HT-29 (cell line): ENCODE measurements around the gene ZNF366. TPM values are rescaled to one million over a fixed set of nuclear protein-coding genes. Genes with fewer than 3 reads are reported as not detected.

Source experiments
- DNase-seq: peaks from one replicate; pipeline ENCODE4 v3.0.0-alpha.2; 2015; ENCODE audit warnings: low spot score
- total RNA-seq: library from RNA; depleted of rRNA; stranded (reverse); fragments of >200 nt; shearing (Covaris generic); gene quantifications from 2 replicates; pipeline ENCODE4 v1.2.3, GENCODE V29; 2014

ZNF366 gene
- total RNA-seq, 1 experiment from 2014 or later = not detected

DNA sequence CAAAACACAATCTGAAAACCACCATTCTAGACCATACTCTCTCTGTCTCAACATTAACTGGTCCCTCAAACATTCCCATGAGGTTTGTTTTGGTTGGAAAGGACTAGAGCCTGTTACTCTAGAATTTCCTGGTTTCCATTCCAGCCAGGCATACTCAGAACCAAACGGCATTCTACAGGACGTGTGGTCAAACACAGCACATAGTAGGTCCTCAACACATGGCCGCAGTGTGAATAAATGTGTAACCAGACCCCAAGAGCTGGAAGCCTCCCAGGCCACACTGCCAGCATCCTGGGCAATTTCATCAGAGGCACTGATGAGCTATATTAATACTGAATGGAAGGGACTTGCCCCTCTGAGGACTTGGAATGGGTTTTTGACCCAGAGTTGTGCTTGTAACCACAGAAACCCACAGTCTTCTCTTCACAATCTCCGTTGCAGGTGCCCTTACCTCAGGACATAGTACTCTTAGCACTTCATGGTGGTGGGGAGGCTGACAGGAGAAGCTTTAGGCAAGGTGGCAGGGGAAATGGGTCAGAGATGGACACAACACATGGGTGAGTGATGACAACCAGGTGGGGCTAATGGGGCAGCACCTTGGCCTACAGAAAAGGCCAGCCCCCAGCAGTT is 66.0 kb downstream of the ZNF366 start:
- DNase-seq = no peak

DNA sequence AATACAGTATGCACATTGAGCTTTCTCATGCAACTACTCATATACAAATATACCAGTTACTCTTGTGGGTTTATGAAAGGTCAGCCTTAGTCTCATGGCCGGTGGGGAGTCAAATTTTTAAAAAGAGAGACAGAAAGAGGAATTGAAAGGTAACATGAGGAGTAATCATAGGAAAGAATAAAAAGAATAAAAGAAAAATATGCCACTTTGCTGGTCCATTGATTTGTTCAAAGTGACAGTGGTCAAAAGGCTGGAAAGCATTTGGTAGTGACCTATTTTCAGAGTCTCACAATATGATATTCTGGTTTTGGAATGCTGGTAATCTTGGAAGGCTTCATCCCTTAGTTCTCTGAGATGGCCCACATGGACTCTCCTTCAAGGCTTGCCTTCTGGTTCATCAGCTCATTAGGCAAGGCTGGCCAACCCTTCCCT is 67.0 kb downstream of the ZNF366 start:
- DNase-seq = no peak

DNA sequence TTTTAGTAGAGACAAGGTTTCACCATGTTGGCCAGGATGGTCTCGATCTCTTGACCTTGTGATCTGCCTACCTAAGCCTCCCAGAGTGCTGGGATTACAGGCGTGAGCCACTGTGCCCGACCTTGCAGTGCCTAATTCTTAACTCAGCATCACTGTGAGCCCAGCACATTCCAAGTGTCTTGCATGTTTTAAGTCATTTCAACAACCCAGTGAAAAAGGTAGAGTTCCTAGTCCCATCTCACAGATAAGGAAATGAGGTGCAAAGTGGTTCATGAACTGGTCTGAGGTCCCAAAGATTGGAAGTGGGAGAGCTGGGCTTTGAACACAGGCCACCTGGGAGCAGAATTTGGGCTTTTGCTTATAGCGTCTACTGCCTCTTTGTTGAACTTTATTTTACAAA is 68.0 kb downstream of the ZNF366 start:
- DNase-seq = no peak

DNA sequence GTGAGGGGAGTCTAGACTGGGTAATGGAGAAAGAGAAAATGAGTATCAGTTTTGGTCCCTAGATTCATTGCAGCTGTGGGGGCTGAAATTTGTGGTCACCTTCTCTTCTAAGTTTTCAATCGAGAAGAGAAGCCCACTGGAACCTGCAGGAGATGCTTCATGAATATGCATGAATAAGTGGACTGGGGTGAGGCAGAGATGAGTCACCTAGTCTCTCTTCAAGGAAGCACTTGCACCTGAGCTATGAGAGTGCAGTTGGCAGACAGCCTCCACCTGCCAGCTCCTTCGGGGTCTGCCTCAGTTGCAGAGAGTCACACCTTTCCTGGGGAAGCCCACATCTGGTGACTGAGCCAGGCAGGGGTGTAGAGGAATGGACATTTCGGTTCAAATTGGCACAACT is 69.1 kb downstream of the ZNF366 start:
- no peak for DNase-seq

DNA sequence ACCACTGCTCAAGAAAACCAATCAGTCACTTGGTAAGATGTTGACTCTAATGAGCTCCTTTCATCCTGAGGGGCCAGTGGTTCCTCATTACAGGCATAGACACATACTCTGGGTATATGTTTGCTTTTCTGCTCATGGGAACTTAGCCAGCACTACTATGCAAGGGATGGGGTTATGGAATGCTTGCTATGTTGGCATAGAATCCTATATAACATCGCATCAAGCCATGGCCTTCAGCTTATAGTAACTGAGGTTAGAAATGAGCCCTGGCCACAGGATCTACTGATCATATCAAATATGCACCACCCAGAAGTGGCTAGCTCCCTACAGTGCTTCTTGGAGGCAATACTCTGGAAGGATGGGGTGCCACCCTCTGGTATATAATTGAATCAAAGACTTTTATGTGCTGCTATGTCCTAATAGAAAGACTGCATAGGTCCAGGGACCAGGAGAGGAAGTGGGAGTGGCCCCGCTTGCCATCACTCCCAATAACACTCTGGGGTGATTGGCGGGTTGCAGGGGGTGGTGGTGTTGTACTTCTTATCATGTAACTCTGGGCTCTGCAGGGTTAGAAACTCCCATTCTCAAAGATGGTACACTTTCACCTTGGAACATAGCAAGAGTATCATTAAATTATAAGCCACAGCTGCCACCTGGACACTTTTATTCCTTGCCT is 70.3 kb downstream of the ZNF366 start:
- DNase-seq = no peak

DNA sequence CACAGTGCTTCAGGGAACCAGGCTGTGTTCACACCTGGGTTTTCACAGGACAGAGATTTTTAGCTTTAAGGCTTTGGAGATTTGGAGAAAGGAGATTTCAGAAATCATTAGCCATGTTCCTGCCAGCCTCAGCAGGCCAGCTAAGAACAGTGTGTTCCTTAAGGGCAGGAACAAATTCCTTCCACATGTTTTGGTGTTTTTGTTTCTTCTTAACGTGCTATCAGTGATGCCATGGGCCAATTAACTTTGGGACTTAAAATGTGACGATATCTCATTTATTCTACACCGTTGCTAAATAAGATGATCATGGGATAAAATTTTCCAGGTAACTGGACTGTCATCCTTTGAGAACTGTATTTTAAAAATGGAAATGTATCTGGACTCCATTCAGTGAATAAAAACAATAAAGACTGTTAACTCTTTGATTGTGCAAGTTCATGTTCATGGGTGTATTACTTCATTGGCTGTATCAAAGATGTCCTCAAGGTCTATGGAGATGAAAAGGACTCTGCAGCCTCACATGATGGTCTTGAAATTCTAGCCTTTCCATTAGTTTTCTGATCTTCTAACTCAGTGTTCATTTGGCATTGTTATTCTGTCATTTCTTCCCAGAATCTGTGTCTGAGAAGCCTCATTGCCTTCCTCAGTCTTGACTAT is 72.3 kb downstream of the ZNF366 start:
- no peak for DNase-seq

DNA sequence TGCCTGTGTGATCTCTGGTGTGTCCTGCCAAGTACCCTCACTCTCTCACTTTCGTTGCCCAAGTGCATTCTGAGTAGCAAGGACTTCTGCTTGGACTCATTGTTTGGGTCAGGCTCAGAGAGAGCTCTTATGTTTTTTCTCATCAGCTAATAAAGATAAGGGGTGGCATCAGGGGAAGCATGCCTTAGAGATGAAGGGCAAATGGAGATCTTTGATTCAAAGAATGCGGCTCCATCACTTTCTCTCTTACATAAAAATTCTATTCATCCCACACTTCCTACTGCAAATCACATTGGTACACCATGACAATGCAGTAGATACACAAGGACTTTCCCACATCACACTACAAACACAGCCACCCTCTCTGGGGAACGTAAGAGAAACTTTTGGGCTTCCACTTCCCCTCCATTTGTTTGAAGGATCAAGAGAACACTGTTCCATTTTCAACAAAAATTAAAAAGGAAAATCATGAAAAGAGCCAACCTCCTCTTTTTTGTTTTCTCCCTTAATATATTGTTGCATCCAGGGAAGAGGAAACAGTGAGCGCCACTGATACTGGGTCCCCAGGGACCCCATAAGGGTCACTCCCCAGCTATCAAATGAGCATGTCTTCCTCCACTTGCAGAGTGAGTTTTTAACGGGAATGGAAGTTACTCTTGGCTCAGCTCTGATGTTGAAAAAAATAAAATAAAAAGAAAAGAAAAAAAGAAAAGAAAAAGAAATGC is 73.0 kb downstream of the ZNF366 start:
- no peak for DNase-seq

DNA sequence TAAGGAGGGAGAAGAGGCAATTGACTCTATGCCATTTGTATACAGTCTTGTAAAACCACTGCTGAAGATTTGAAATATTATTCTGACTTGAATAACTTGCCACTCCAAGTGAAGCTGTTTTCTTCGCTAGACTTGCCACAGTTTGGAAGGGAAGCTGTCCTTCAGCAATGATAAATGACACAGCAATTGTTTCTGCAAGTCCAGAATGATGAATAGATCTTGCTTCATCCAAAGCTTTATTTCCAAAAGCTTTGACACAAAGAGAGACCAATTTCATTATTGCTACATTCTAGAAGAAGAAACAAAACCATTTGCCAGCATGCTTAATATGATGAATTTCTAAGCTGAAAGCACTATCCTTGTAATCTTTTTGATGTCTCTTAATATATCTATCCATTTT is 73.7 kb downstream of the ZNF366 start:
- DNase-seq = no peak

DNA sequence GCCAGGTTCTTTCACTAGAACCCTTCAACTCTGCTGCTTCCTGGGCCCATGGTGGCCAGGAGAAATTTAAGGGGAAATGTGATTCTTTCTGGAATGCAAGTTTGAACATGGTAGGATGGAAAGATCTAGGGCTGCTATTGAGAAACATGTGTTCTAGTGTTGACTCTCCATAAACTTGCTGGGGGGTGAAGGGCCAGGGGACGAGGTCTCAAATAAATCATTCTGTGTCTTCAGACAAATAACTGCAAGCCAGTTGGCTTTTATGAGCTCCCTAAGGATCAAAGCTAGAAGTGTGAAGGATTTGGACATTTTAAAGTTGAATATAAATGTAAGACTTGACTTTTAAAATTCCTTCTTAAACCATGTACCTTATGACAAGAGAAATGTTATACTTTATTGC is 78.5 kb downstream of the ZNF366 start:
- no peak for DNase-seq

DNA sequence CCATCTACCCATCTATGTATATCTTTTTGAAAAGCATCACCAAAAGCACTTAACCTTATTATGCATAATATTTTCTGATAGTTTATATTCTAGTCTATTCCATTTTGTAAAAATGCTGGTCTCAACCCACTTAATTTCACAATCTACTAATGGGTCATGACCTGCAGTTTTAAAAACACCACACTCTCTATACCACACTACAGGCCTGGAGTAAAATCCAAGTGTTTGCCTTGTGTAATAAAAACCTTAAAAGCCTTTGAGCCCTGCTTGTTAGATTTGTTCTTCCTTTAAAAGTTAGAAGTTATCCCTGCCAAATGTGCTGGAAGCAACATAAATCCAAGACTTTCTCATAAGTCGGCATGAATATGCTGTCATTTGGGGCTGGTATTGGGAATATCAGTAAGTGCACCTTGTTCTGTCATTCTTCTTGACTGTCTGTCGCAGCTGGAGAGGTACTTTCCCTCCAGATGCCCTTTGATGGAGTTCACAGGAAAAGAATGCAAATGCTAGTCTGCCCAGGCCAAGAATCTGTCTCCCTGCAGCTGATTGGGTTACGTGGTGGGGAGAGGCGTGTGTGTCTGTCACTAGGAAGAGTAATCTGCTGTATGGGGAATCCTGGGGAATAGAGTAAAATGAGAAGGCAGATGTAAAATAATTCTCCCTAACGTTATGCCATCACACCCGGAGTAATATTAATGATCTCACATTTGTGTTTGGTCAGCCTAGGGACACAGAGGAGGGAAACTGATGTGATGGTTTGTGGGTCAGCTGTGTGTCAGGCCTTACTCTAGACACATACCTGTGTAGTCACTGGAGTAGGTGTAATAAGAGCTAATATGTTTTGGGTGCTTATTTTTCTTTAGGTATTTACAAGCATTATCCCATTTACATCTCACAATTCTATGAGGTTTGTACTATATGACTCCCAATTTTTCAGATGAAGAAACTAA is 79.4 kb downstream of the ZNF366 start:
- DNase-seq = no peak

DNA sequence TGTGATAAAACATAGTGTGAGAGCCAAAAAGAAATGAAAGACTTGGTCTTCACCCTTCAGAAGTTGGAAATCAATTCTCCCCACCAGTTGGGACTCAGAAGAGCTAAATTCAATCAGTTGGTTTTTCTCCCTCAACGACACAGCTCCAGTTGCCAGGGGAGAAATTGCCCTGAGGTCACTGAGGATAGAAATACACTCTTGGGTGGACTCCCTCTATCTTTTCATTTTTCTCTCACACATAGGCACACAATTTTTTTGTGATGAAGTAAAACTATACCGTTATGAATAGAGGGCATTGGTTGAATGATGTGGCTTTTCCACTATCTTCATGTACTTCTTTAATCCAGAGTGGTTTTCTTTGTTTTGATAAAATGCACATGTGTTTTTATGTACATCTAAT is 80.2 kb downstream of the ZNF366 start:
- DNase-seq = no peak

DNA sequence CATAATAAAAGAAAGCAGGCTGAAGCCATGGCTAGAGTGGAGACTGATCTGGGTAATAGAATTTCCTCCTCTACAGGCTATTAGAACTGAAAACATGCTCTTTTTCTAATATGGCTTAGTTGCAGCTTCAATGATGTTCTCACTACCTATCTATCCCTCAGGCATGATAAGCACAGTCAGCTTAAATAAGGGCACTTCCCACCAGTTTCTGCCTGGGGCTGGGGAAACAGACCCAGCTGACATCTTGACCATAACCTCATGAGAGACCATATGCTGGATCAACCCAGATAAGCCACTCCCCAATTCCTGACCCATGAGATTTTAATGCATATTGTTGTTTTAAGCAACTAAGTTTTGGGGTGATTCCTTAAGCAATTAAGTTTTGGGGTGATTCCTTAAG is 81.2 kb downstream of the ZNF366 start:
- DNase-seq = no peak

DNA sequence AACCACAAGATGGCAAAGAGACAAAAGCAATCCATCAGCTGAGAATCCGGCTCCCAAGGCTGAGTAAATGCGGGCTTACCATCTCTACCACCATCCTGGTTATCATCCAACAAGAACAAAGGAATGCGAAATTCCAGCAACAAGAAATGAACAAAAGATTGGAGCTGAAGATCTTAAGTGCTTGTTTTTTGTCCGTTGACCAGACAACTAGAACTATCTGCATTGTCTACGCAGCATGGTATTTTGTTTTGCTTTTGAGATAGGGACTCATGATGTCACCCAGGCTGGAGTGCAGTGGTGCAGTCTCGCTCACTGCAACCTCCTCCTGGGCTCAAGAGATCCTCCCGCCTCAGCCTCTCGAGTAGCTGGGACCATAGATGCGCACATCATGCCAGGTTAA is 88.9 kb downstream of the ZNF366 start:
- DNase-seq = no peak

DNA sequence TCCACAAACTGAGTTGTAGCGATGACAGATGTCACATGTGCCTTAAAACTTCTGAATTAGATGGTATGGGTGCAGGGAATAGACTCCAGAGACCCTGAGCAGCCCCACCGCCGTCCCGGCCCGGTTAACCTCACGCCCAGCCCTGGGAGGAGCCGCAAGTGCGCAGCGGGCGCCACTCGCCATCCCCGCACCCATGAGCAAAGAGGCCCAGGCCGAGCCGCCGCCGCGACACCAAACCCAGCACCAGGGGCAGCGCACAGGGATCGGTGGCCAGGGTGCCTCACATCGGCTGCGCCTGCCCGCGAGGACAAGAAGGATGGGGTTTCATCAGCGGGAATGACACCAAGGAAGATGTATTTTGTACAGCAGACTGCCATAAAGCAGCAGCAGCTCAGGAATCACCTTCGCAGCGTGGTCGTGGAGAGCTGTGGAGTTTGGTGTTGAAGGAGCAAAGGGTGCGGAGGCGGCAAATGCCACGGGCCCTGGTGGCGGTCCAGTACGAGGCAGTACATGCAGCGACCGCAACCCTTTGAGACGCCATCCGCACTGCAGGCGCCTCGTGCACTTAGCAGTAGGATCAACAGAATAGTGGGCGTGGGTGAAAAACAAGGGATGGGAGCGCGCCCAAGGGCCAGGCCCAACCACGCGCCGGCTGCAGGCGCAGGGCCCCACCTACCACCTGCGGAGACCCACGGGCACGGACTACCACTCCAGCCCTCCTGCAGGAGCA is 89.7 kb downstream of the ZNF366 start:
- DNase-seq = no peak

DNA sequence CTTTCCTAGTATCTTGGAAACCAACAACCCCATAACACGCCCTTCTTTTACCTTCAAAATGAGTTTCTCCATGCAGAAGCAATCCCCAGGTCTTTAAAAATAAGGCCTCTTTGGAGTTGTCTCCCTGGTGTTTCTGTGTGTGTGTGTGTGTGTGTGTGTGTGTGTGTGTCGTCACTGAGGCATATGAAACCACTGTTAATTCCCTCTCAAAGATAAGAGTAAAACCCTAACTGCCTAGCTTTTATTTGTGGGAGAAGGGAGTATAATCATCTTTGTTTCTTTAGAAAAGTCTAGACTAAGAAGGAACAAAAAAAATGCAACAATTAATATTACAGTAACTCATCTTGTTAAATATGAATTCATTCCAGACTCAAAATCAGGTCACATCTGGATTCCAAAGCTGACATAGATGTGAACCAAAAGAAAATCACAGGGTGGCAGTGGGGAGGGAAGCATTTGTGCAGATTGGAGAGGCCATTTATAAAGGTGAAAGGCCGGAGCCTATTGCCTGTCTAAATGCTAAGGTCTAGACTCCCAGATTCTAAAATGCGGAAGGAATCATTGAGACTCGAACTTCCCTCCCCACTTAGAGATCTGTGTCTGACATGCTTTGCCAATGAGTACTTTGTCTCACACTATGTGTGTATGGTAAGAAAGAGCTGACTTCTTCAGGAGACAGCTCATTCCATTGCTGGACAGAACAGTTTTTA is 91.4 kb downstream of the ZNF366 start:
- DNase-seq = no peak

DNA sequence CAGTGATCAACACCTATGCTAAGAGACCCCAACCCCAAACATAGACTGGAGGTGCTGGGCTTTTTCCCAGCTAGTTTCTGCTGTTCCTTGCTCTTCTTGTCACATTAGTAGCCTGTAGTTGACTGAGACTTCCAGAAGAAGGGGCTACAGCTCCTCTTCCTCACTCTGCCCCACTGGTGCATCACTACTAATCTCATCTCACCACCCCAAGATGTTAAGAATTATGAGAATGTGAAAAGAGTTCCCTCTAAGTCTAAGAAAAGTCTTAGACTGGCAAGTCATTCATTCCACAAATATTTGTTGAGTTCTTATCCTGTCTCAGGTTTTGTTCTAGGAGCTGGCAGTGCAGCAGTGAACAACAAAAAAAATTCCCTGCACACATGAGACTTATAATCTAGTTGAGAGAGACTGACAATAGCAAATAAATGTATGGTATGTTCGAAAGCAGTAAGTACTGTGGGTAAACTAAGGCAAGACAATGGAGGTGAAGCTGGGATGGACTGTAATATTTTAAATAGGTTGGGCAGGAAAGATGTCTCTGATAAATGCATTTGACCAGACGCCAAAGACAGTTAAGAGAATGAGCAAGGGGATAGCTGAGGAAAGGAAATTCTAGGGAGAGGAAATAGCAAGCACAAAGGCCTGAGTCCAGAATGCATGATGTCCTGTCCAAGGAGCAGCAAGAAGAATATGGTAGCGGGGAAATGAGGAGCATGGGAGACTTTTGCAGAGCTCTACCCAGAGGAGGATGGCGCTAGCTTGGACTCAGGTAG is 94.7 kb downstream of the ZNF366 start:
- no peak for DNase-seq

DNA sequence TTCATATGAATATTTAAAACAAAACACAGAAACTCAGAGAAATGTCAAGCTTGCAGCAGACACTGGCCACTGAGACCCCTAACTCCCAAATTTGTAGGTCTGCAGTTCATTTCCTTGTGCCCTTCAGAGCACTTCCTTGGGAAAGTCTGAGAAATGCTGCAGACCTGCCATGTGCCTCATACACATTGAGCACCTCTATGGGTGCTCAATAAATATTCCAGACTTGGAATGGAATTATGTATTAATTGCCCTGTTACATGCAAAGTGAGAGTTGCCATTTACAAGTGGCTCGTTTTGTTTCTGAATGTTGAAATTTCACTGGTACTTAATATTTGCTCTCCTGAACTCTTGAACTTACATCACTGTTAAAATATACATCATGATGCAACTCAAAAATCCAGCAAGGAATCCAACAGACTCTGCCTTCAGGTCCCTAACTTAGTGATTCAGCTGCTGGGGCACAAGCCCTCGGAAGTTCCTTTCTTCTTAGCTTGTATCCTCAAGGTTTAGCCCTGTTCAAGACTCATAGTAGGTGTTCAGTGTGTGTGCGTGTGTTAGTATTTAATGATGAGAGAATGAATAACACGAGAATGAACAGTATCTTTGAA is 96.4 kb downstream of the ZNF366 start:
- no peak for DNase-seq

DNA sequence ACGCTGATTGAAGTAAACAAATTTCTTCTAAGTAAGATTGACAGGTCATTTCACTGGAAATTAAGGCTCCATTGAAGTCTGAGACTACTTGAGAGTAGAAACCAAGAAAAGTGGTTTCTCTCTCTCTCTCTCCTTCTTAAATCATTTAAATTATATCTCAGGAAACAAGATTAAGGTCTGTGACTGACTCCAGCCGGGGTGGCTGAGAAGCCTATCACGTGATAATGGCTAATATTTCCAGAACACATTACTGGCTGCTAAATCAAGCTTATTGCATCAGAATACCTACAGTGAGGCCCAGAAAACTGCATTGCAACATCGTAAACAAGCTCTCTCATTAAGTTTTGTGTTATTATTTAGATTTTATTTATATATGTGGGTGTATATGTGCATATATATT is 98.6 kb downstream of the ZNF366 start:
- DNase-seq = no peak

DNA sequence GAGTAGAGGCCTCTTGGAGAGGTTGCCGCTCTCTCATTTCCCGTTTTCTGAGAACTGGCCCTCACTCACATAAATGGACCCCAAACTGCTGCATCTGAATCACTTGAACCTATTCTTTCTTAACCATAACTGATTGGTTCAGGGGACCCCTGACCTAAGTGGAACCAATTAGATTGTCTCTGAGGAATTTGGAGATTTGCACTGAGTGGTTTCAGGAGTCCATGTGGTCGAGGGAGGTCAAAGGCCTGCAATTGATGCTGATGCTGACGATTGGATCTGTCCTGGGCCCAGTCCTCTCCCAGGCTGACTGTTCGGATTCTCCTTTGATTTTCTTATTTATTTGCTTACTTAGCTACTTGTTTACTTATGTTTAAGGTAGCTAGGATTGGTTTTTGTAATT is 99.1 kb downstream of the ZNF366 start:
- no peak for DNase-seq
